Tibial nerve (tissue), 3 donors: ENCODE measurements around the gene EMC9.

Experiments used
- CTCF ChIP-seq, 5 experiments: fragments of 200-600 bp in 3 of 5; fragments of 450-650 bp in 2 of 5; sonication (generic) in 3 of 5; IDR thresholded peaks; one replicate each; pipeline ENCODE4 v1.5.1; 2016 to 2019; ENCODE audit warnings: antibody characterized with exemption in 5 of 5, mild to moderate bottlenecking in 3 of 5, moderate library complexity in 2 of 5
- POLR2A ChIP-seq, 2 donors: fragments of 450-650 bp; IDR thresholded peaks; one replicate each; pipeline ENCODE4 v1.6.1; 2017; ENCODE audit warnings: antibody characterized with exemption in 2 of 2, mild to moderate bottlenecking in 2 of 2, moderate library complexity in 2 of 2

- no peak for TF ChIP-seq POLR2A (IDR thresholded peaks at IDR 0.05)
- no peak for TF ChIP-seq CTCF (IDR thresholded peaks at IDR 0.05)
Observed at GRCh38 chr14:24185026-24185425, 43.6 kb upstream of the EMC9 start.
